GM15510 (cell line): ENCODE measurements around the gene ALG8.

Experiments
- POLR2A ChIP-seq: IDR thresholded peaks from 3 replicates; pipeline ENCODE4 v1.6.1; 2011; ENCODE audit warnings: borderline replicate concordance; ENCODE audit not compliant: insufficient read length; ENCODE audit errors: extremely low read depth

The ALG8 gene

DNA sequence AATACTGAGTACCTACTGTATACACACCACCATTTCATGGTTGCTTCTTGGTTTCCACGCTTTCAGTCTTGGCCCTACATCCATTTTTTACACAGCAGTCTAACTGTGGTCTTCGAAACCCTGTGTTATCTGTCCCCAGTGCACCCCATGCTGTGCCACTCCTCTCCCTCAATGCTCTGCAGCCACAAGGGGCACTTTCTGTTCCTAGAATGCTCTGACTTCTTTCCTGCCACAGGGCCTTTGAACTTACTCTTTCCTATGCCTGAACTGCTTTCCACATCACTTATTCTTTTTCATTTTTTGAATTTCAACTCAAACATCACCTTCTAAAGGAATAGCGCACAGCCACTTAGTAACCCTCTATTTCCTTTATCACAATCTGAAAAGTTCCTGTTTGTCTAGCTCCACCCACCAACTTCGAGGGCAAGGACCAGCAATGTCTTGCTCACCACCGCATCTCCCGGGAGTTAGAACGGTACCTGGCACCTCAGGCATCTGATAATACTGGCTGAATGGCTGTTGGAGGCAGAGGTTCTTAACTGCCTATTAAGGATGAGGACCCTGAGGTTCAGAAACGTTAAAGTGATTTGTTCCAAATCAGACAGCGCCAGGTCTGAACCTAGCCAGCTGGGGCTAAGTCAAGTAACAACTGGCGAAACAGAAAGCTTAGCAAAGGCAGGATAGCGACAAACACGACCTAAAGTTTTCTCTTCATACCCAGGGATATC, 568 bp downstream of the ALG8 start:
- no peak for TF ChIP-seq POLR2A

DNA sequence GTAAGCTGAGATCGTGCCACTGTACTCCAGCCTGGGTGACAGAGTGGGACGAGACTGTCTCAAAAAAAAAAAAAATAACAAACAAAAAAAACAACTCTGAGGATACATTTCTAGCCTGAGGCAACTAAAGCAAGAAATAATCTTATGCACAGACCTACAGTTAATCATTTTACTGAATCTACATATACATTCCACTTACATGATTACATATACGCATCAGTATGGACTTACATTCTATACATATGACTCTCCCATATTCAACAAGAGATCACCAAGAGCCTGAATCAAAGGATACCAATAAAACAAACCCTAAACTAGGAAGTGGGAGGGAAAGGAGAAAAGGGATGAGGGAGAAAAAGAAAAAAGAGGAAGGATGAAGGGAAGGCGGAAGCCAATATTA, 1.1 kb downstream of the ALG8 start:
- no peak for TF ChIP-seq POLR2A

DNA sequence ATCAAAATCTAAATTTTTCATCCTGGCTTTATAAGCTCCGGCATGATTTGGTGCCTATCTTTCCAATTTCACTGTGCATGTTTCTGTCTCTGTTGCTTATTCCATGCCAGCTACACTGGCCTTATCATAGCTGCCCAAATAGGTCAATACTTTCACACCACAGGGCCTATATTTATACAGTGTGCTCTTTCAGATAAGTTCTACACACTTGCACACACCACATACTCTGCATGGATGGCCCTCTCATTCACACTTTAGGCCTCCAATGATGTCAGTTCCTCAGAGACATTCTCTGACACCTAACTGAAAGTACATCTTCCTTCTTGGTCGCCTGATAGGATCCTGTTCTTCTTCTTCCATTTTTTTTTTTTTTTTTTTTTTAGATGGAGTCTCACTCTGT, 7.0 kb downstream of the ALG8 start:
- TF ChIP-seq POLR2A, result no peak

- no peak for TF ChIP-seq POLR2A
These were observed 7.5 kb downstream of the ALG8 start for GRCh38 chr11:78131956-78132355.

GRCh38 chr11:78127403-78127802, 12.0 kb downstream of the ALG8 start:
- TF ChIP-seq POLR2A, result no peak

GRCh38 chr11:78112582-78113275, 26.7 kb downstream of the ALG8 start:
- no peak for TF ChIP-seq POLR2A

DNA sequence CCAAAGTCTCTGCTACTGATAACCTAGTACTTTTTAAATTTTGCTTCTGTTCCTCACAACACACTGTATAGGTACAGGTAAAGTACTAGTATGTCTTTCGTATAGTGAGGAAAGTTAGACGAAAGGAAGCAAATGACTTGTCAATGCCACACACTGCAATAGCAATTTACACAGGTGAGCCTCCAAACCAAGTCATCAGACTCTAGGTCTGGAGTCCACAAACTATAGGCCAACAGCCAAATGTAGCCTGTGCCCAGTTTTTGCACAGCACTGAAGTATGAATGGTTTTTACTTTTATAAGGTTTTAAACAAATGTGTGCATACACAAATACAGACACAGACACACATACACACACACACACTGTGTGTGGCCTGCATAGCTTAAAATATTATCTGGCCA, 28.1 kb downstream of the ALG8 start:
- no peak for TF ChIP-seq POLR2A

DNA sequence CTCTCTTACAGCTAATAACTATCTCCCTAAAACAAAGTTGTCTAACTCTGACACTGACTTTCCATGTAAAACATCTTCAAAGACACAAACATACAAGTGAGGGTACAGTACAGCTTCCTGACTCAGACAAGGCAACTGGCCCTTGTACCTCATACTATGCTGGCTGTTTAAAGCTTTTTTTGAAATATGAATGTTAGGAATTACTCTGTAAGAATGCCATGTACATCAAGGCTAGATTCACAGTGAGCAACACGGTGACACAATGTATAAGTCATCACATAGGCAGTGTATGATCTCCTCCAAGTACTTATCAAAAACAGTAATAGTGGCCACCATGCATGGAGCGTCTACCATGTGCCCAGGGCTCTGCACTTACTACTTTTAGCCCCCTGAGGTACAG, 28.6 kb downstream of the ALG8 start:
- no peak for TF ChIP-seq POLR2A

DNA sequence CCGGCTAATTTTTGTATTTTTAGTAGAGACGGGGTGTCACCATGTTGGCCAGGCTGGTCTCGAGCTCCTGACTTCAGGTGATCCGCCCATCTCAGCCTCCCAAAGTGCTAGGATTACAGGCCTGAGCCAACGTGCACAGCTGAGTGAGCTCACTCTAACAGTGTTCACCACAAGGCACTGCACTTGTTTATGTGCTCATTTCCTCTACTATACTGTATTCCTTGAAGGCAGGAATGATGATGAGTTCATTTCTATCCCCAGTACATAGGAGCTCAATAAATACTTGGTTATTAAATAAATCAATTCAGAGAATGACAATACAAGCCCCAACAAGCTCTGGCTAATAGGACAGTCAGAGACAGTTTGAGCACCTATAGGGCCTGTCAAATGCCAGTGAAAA, 29.1 kb downstream of the ALG8 start:
- TF ChIP-seq POLR2A, result no peak

- no peak for TF ChIP-seq POLR2A
These were observed 30.1 kb downstream of the ALG8 start for GRCh38 chr11:78109081-78110015.

DNA sequence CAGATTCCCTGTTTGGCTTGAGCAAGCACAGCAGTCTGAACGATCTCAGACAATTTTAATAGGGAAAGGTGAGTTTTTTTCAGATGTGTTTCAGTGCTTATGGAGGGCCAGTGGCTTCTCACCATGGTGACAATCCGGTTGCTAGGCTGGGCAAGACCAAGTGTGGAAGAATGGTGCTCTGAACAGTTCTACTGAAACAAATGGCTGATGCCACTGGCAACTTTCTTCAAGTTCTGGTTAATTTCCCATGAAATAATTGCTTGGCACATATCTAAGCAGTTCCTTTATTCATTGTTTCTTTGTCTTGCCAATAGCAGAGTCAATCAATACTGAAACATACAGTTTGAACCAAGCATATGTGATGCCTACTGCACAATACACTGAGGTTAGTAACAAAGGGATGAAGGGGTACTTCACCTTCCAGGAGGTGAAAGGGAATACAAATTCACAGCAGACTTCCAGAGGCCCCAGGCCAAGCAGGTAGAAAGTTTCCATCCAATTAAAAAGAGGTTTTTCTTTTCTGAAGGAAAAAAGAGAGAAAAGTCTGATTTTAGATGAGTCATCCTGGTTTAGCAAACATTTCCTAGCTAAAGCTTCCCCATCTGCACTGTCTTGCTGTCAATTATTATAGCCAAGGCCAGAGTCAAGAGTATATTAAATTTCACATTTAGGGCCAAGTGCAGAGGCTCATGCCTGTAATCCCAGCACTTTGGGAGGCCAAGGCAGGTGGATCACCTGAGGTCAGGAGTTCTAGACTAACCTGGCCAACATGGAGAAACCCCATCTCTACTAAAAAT, 38.6 kb downstream of the ALG8 start:
- no peak for TF ChIP-seq POLR2A

GRCh38 chr11:78100261-78100660, 39.2 kb downstream of the ALG8 start:
- no peak for TF ChIP-seq POLR2A

- TF ChIP-seq POLR2A, result no peak
These were observed 39.8 kb downstream of the ALG8 start for GRCh38 chr11:78099666-78100065.

GRCh38 chr11:78097666-78098385, 41.6 kb downstream of the ALG8 start:
- TF ChIP-seq POLR2A, result no peak
